PC-9 (cell line): ENCODE measurements around the gene TNC. TPM values are rescaled to one million over a fixed set of nuclear protein-coding genes. Genes with fewer than 3 reads are reported as not detected.

Source experiments
- BruUV-seq: library from RNA; stranded (reverse); fragments of 400-500 nt; replicated peaks from 2 replicates; lab custom pipeline; 2021; lab: Mats Ljungman, UMichigan
- CTCF ChIA-PET: fragments of 300-600 bp; sonication (Branson Sonifier 250); formaldehyde crosslinking; loops from one replicate; lab custom pipeline; 2022; ENCODE audit warnings: antibody characterized with exemption; lab: Charles Lee
- POLR2A ChIA-PET: fragments of 300-600 bp; sonication (Branson Sonifier 250); formaldehyde crosslinking; loops from one replicate; lab custom pipeline; 2022; ENCODE audit warnings: antibody characterized with exemption; ENCODE audit not compliant: unreplicated experiment; lab: Charles Lee
- DNase-seq, 2 experiments: peaks; one replicate each; pipeline versions ENCODE4 v3.0.0 to v3.0.0-alpha.2; 2015 to 2022; ENCODE audit warnings: mixed read lengths in 1 of 2
- H2AFZ ChIP-seq: fragments of 200-600 bp; sonication (generic); 2 replicates; pipeline ENCODE4 v1.8.1; 2017; ENCODE audit warnings: antibody characterized with exemption
- H3F3A ChIP-seq: fragments of 200-600 bp; sonication (generic); 2 replicates; pipeline ENCODE4 v1.8.1; 2017; ENCODE audit warnings: antibody characterized with exemption, mild to moderate bottlenecking, low read depth; ENCODE audit not compliant: insufficient read depth
- H3K27ac ChIP-seq: fragments of 200-600 bp; sonication (generic); 2 replicates; pipeline ENCODE4 v1.6.1; 2016; ENCODE audit warnings: mixed run types
- H3K27me3 ChIP-seq: fragments of 200-600 bp; sonication (generic); 2 replicates; pipeline ENCODE4 v1.6.1; 2016; ENCODE audit warnings: low read depth, mixed run types; ENCODE audit not compliant: insufficient read depth
- H3K36me3 ChIP-seq: fragments of 200-600 bp; sonication (generic); 2 replicates; pipeline ENCODE4 v1.6.1; 2016; ENCODE audit warnings: low read depth, mixed run types
- H3K4me1 ChIP-seq: fragments of 200-600 bp; sonication (generic); replicated peaks from 2 replicates; pipeline ENCODE4 v1.6.1; 2016; ENCODE audit warnings: mixed run types; ENCODE audit not compliant: insufficient read depth
- H3K4me2 ChIP-seq: fragments of 200-600 bp; sonication (generic); 2 replicates; pipeline ENCODE4 v1.6.1; 2017; ENCODE audit warnings: mixed run types
- H3K4me3 ChIP-seq: fragments of 200-600 bp; sonication (generic); 2 replicates; pipeline ENCODE4 v1.6.1; 2016; ENCODE audit warnings: mixed run types
- H3K79me2 ChIP-seq: fragments of 200-600 bp; sonication (generic); 2 replicates; pipeline ENCODE4 v1.6.1; 2017; ENCODE audit warnings: low read depth, mixed run types
- H3K9me2 ChIP-seq: fragments of 200-600 bp; sonication (generic); 2 replicates; pipeline ENCODE4 v1.8.1; 2017; ENCODE audit warnings: mild to moderate bottlenecking; ENCODE audit not compliant: insufficient read depth
- H3K9me3 ChIP-seq: fragments of 200-600 bp; sonication (generic); 2 replicates; pipeline ENCODE4 v1.8.1; 2016; ENCODE audit warnings: low read depth; ENCODE audit not compliant: insufficient read depth
- H4K20me1 ChIP-seq: fragments of 200-600 bp; sonication (generic); 2 replicates; pipeline ENCODE4 v1.8.1; 2017; ENCODE audit not compliant: insufficient read depth
- CTCF ChIP-seq: fragments of 200-600 bp; sonication (generic); conservative IDR thresholded peaks from 2 replicates; pipeline ENCODE4 v1.6.1; 2017; ENCODE audit warnings: mixed run types, antibody characterized with exemption, mild to moderate bottlenecking, moderate library complexity
- EZH2 ChIP-seq: fragments of 200-600 bp; sonication (generic); IDR thresholded peaks from 2 replicates; pipeline ENCODE4 v1.8.0; 2017; ENCODE audit warnings: antibody characterized with exemption, low read depth
- intact Hi-C: fragments of 100-400 bp; cut with micrococcal nuclease; formaldehyde crosslinking; loops from one replicate; pipeline ENCODE4 v1.10.0; 2022; ENCODE audit not compliant: unreplicated experiment
- total RNA-seq: library from RNA; stranded (reverse); gene quantifications from 2 replicates; pipeline ENCODE4 v1.2.3, GENCODE V29; 2021

TNC gene
- total RNA-seq, 1 experiment from 2014 or later: 1.1 TPM

DNA sequence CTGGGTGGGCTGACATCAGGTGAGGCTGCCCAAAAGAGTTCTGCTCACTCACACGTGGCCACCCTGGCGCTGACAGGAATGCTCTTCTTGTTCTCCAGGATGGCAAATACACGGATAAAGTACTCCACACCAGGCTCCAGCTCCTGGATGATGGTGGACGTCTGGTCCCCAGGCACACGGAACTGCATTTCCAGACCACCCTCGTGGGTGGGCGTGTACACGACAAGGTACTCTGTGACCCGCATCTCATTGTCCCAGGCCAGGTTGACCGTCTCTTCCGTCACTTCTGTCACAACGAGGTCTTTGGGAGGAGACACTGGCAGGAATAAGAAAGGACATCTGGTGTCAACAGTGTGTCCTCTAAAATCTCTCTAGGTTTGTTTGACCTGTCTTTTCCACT is 33.8 kb downstream of the TNC start:
- ChIA-PET POLR2A (no interaction called here), CTCF (no interaction called here)
- Histone ChIP-seq H3K4me3 (no peak overlapping the region), H3K4me1 (no peaks in the 10 kb centered on the region), H3K4me2 (no peak overlapping the region), H3K9me3 (no peaks in the 10 kb centered on the region), H3K27me3 (no peaks in the 10 kb centered on the region), H3K36me3 (no peaks in the 10 kb centered on the region), H4K20me1 (no peaks in the 10 kb centered on the region), H3K27ac (no peak overlapping the region), H3F3A (no peaks in the 10 kb centered on the region), H2AFZ (no peak overlapping the region), H3K9me2 (no peaks in the 10 kb centered on the region), H3K79me2 (no peaks in the 10 kb centered on the region)
- no peak for TF ChIP-seq CTCF
- no peak for TF ChIP-seq EZH2
- BruUV-seq: no TSS peak
- intact Hi-C loops: no loop called here
- DNase-seq: no peak

GRCh38 chr9:115080242-115080641 is 37.7 kb downstream of the TNC start:
- CTCF ChIA-PET: no interaction called here
- intact Hi-C loops: no loop called here

DNA sequence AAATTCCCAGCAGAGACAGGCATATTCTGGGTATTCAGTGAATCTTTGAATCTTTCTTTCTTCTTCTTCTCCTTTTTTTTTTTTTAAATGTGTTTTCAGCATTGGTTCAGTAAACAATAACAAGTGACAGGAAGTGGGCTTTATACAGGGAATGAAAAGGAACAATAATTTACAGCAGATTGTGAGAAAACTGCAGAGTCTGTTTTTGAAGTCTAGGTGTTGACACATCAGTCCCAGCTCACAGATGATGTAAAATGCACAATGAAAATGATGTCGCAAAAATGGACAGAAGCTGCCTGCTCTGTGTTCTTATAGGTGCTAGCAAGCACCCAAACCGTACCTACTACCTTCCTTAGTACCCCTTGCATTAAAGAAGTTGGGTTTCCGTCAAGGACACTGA is 38.8 kb downstream of the TNC start:
- DNase-seq: no peak
- Histone ChIP-seq H3K9me3 (no peaks in the 10 kb centered on the region), H3K27me3 (no peaks in the 10 kb centered on the region), H3K36me3 (no peaks in the 10 kb centered on the region), H2AFZ (no peak overlapping the region), H3K4me2 (no peak overlapping the region), H3K9me2 (no peaks in the 10 kb centered on the region), H3K4me1 (no peaks in the 10 kb centered on the region), H3F3A (no peaks in the 10 kb centered on the region), H3K79me2 (no peaks in the 10 kb centered on the region), H4K20me1 (no peaks in the 10 kb centered on the region), H3K4me3 (no peak overlapping the region), H3K27ac (no peak overlapping the region)
- POLR2A ChIA-PET: no interaction called here
- TF ChIP-seq EZH2: no peak
- no peak for TF ChIP-seq CTCF
- CTCF ChIA-PET: no interaction called here
- BruUV-seq: no TSS peak
- intact Hi-C loops: no loop called here

More at GRCh38 chr9:115080242-115080641, 37.7 kb downstream of the TNC start:
- H3K27ac ChIP-seq: no peak overlapping the region
- no peaks in the 10 kb centered on the region for H3K36me3 ChIP-seq
- DNase-seq: no peak
- no peak overlapping the region for H3K4me2 ChIP-seq
- no peak overlapping the region for H2AFZ ChIP-seq
- H3K9me3 ChIP-seq: no peaks in the 10 kb centered on the region
- no peak overlapping the region for H3K4me3 ChIP-seq
- no peaks in the 10 kb centered on the region for H3K9me2 ChIP-seq
- H4K20me1 ChIP-seq: no peaks in the 10 kb centered on the region
- BruUV-seq: no TSS peak
- TF ChIP-seq EZH2 (no peak), CTCF (no peak)
- no peaks in the 10 kb centered on the region for H3K79me2 ChIP-seq
- no peaks in the 10 kb centered on the region for H3F3A ChIP-seq
- POLR2A ChIA-PET: no interaction called here
- no peaks in the 10 kb centered on the region for H3K27me3 ChIP-seq
- no peaks in the 10 kb centered on the region for H3K4me1 ChIP-seq
